ENCODE data around the gene SFSWAP. TPM values are rescaled to one million over a fixed set of nuclear protein-coding genes. Genes with fewer than 3 reads are reported as not detected.
A peak's percentile ranks its signal among the peaks of the same experiment; 100 is the strongest.

SFSWAP gene
- total and polyA plus RNA-seq, 5 experiments from 2014 or later, result 14.8 to 108 (median 23.3) TPM

- no peaks in the 10 kb centered on the region for H3K9me3 Mint-ChIP-seq
- DNase-seq (no peak), ATAC-seq (no peak)
- no peak overlapping the region for H3K4me3 Mint-ChIP-seq
- H3K27me3 Mint-ChIP-seq, result peaks cover 13 to 43% (median 29%) of the 10 kb centered on the region in 5 donors
- POLR2A ChIA-PET, result no interaction called here
- H3K36me3 Mint-ChIP-seq, result peaks cover 0 to 2% (median 0%) of the 10 kb centered on the region in 3 donors
- H3K27ac Mint-ChIP-seq, result no peak overlapping the region
- peaks cover 3 to 19% (median 6%) of the 10 kb centered on the region in 4 donors for H3K4me1 Mint-ChIP-seq
Measured at GRCh38 chr12:131824450-131824849, 113.6 kb downstream of the SFSWAP start.

GRCh38 chr12:131825146-131825892 lies 114.4 kb downstream of the SFSWAP start:
- H3K4me3 Mint-ChIP-seq, result peak overlapping the region in 3 of 10 donors; percentile 20 to 32 (median 29)
- peaks cover 13 to 45% (median 30%) of the 10 kb centered on the region in 5 donors for H3K27me3 Mint-ChIP-seq
- H3K36me3 Mint-ChIP-seq, result peaks cover 0 to 2% (median 0%) of the 10 kb centered on the region in 3 donors
- no peak overlapping the region for H3K27ac Mint-ChIP-seq
- POLR2A ChIA-PET, result interaction anchor here (0.7 kb wide), 1 partner anchor 75 kb away, joined by 6 read pairs; no protein-coding TSS in a partner anchor
- ATAC-seq, result no peak
- H3K4me1 Mint-ChIP-seq, result peaks cover 3 to 20% (median 8%) of the 10 kb centered on the region in 4 donors
- H3K9me3 Mint-ChIP-seq, result no peaks in the 10 kb centered on the region
- no peak for DNase-seq

- H3K4me3 Mint-ChIP-seq, result peak overlapping the region in 9 of 10 donors; percentile 10 to 68 (median 40)
- H3K27me3 Mint-ChIP-seq, result peaks cover 13 to 53% (median 36%) of the 10 kb centered on the region in 5 donors
- H3K36me3 Mint-ChIP-seq, result peaks cover 0 to 2% (median 0%) of the 10 kb centered on the region in 3 donors
- ATAC-seq, result no peak
- peak overlapping the region in 1 of 10 donors; percentile 67 for H3K27ac Mint-ChIP-seq
- H3K4me1 Mint-ChIP-seq, result peaks cover 5 to 24% (median 15%) of the 10 kb centered on the region in 4 donors
- no peak for DNase-seq
- POLR2A ChIA-PET, result interaction anchor here (0.7 kb wide), 1 partner anchor 74 kb away, joined by 6 read pairs; no protein-coding TSS in a partner anchor
- H3K9me3 Mint-ChIP-seq, result no peaks in the 10 kb centered on the region
Measured at GRCh38 chr12:131826097-131826928, 115.4 kb downstream of the SFSWAP start.

- ATAC-seq (peak; percentile 69 to 73), DNase-seq (peak in 6 of 10 donors; percentile 13 to 44 (median 29))
- POLR2A ChIA-PET, result no interaction called here
- peak within 1 kb of the TSS; percentile 36 to 88 (median 72) for H3K4me3 Mint-ChIP-seq
- H3K4me1 Mint-ChIP-seq, result peaks cover 5 to 22% (median 17%) of the 10 kb centered on the region in 4 donors
- peaks cover 0 to 2% (median 0%) of the 10 kb centered on the region in 3 donors for H3K36me3 Mint-ChIP-seq
- no peak within 1 kb of the TSS for H3K27ac Mint-ChIP-seq
- H3K9me3 Mint-ChIP-seq, result no peaks in the 10 kb centered on the region
- peaks cover 15 to 60% (median 39%) of the 10 kb centered on the region in 5 donors for H3K27me3 Mint-ChIP-seq
Measured at GRCh38 chr12:131827961-131828534, 117.2 kb downstream of the SFSWAP start, which contains the start of gene MMP17. Gene MMP17, plus strand, starts transcription at chr12:131828393. Its CDS starts 102 bp downstream, at chr12:131828495.

- peaks cover 5 to 22% (median 17%) of the 10 kb centered on the region in 4 donors for H3K4me1 Mint-ChIP-seq
- ATAC-seq (peak; percentile 7 to 27), DNase-seq (peak in 1 of 10 donors; percentile 21)
- peak overlapping the region; percentile 36 to 84 (median 70) for H3K4me3 Mint-ChIP-seq
- H3K27me3 Mint-ChIP-seq, result peaks cover 15 to 58% (median 43%) of the 10 kb centered on the region in 5 donors
- peaks cover 0 to 2% (median 0%) of the 10 kb centered on the region in 3 donors for H3K36me3 Mint-ChIP-seq
- POLR2A ChIA-PET, result no interaction called here
- no peak overlapping the region for H3K27ac Mint-ChIP-seq
- H3K9me3 Mint-ChIP-seq, result no peaks in the 10 kb centered on the region
Measured at GRCh38 chr12:131828671-131829355, 117.9 kb downstream of the SFSWAP start.

GRCh38 chr12:131829356-131829747 lies 118.5 kb downstream of the SFSWAP start:
- no peak overlapping the region for H3K27ac Mint-ChIP-seq
- POLR2A ChIA-PET, result no interaction called here
- DNase-seq (no peak), ATAC-seq (no peak)
- H3K4me1 Mint-ChIP-seq, result peaks cover 5 to 22% (median 17%) of the 10 kb centered on the region in 4 donors
- peaks cover 15 to 58% (median 40%) of the 10 kb centered on the region in 5 donors for H3K27me3 Mint-ChIP-seq
- H3K9me3 Mint-ChIP-seq, result no peaks in the 10 kb centered on the region
- H3K4me3 Mint-ChIP-seq, result peak overlapping the region; percentile 36 to 84 (median 70)
- peaks cover 0 to 2% (median 0%) of the 10 kb centered on the region in 3 donors for H3K36me3 Mint-ChIP-seq

- H3K36me3 Mint-ChIP-seq, result peaks cover 0 to 2% (median 0%) of the 10 kb centered on the region in 3 donors
- peaks cover 15 to 58% (median 38%) of the 10 kb centered on the region in 5 donors for H3K27me3 Mint-ChIP-seq
- no peak overlapping the region for H3K27ac Mint-ChIP-seq
- no peak for ATAC-seq
- H3K4me3 Mint-ChIP-seq, result peak overlapping the region; percentile 22 to 84 (median 67)
- no peak for DNase-seq
- H3K4me1 Mint-ChIP-seq, result peaks cover 5 to 22% (median 17%) of the 10 kb centered on the region in 4 donors
- POLR2A ChIA-PET, result no interaction called here
- H3K9me3 Mint-ChIP-seq, result no peaks in the 10 kb centered on the region
Measured at GRCh38 chr12:131829791-131830334, 119.0 kb downstream of the SFSWAP start.

- DNase-seq (peak in 4 of 10 donors; percentile 9 to 26 (median 18)), ATAC-seq (peak; percentile 15 to 37)
- H3K27ac Mint-ChIP-seq, result no peak overlapping the region
- peaks cover 12 to 53% (median 34%) of the 10 kb centered on the region in 5 donors for H3K27me3 Mint-ChIP-seq
- POLR2A ChIA-PET, result interaction anchor here (0.6 kb wide), 1 partner anchor 232 kb away, joined by 4 read pairs; no protein-coding TSS in a partner anchor
- peaks cover 5 to 20% (median 17%) of the 10 kb centered on the region in 4 donors for H3K4me1 Mint-ChIP-seq
- no peaks in the 10 kb centered on the region for H3K9me3 Mint-ChIP-seq
- H3K36me3 Mint-ChIP-seq, result peaks cover 0 to 2% (median 0%) of the 10 kb centered on the region in 3 donors
- peak overlapping the region in 9 of 10 donors; percentile 48 to 83 (median 74) for H3K4me3 Mint-ChIP-seq
Measured at GRCh38 chr12:131830335-131830913, 119.5 kb downstream of the SFSWAP start.

GRCh38 chr12:131830914-131831571 lies 120.2 kb downstream of the SFSWAP start:
- POLR2A ChIA-PET, result interaction anchor here (0.6 kb wide), 1 partner anchor 231 kb away, joined by 4 read pairs; no protein-coding TSS in a partner anchor
- peak; percentile 37 to 57 for ATAC-seq

GRCh38 chr12:131831635-131832041 lies 120.7 kb downstream of the SFSWAP start:
- POLR2A ChIA-PET, result no interaction called here
- Mint-ChIP-seq H3K27me3 (peaks cover 10 to 45% (median 22%) of the 10 kb centered on the region in 5 donors), H3K4me1 (peaks cover 5 to 17% (median 15%) of the 10 kb centered on the region in 4 donors), H3K4me3 (peak overlapping the region in 2 of 10 donors; percentile 74 to 80), H3K36me3 (peaks cover 0 to 2% (median 0%) of the 10 kb centered on the region in 3 donors), H3K9me3 (no peaks in the 10 kb centered on the region), H3K27ac (no peak overlapping the region)
- ATAC-seq (no peak), DNase-seq (no peak)

More at GRCh38 chr12:131830914-131831571, 120.2 kb downstream of the SFSWAP start:
- DNase-seq, result peak in 4 of 10 donors; percentile 12 to 32 (median 29)
- H3K36me3 Mint-ChIP-seq, result peaks cover 0 to 2% (median 0%) of the 10 kb centered on the region in 3 donors
- peaks cover 12 to 51% (median 28%) of the 10 kb centered on the region in 5 donors for H3K27me3 Mint-ChIP-seq
- H3K4me1 Mint-ChIP-seq, result peaks cover 5 to 19% (median 17%) of the 10 kb centered on the region in 4 donors
- H3K9me3 Mint-ChIP-seq, result no peaks in the 10 kb centered on the region
- H3K27ac Mint-ChIP-seq, result peak overlapping the region in 2 of 10 donors; percentile 22 to 38
- H3K4me3 Mint-ChIP-seq, result peak overlapping the region; percentile 48 to 83 (median 74)
